ENCODE measurements around the gene FAF1. TPM values are rescaled to one million over a fixed set of nuclear protein-coding genes. Genes with fewer than 3 reads are reported as not detected.
A peak's percentile ranks its signal among the peaks of the same experiment; 100 is the strongest.

Gene FAF1
- total and polyA plus RNA-seq, 9 of the 15 experiments (the other 6 are each of a cell fraction or from before 2014, with no cell fraction given): 48.7 to 225 (median 118) TPM

DNA sequence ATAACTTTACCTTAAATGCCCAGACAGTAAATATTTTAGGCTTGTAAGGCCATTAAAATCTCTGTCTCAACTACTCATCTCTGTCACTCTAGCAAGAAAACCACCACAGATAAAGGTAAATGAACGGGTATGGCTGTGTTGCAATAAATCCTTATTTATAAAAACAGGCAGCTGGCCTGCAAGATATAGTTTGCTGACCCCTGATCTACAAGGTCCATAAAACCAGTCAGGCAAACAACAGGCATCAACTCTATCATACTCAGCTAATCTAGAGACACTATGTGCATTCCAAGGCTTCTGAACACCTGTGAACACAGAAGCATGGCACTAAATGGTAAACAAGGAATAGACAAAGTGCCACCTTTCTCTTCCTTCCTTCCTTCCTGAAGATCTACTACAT lies 9.7 kb downstream of the FAF1 start (continued):
- TF ChIP-seq LCOR (CRISPR knock-in tag; IDR thresholded peaks at IDR 0.05) (no peak), CBFA2T3 (IDR thresholded peaks at IDR 0.05) (peak; percentile 73), ZFP30 (CRISPR knock-in tag; IDR thresholded peaks at IDR 0.05; ENCODE audit: borderline replicate concordance) (no peak), TAF9B (IDR thresholded peaks at IDR 0.05; ENCODE audit: partially characterized antibody) (no peak), NR1H2 (CRISPR knock-in tag; IDR thresholded peaks at IDR 0.05) (no peak), PYGO2 (tag; IDR thresholded peaks at IDR 0.05) (no peak), ZBTB40 (IDR thresholded peaks at IDR 0.05) (no peak), ZBTB40 (CRISPR knock-in tag; IDR thresholded peaks at IDR 0.05) (no peak), ZNF766 (CRISPR knock-in tag; conservative IDR thresholded peaks at IDR 0.05) (no peak), BRCA1 (IDR thresholded peaks at IDR 0.05) (no peak), BRCA1 (CRISPR knock-in tag; IDR thresholded peaks at IDR 0.05) (no peak), ZNF277 (CRISPR knock-in tag; IDR thresholded peaks at IDR 0.05; ENCODE audit: borderline replicate concordance) (no peak), SMAD4 (CRISPR knock-in tag; conservative IDR thresholded peaks at IDR 0.05) (no peak), KHSRP (IDR thresholded peaks at IDR 0.05) (no peak), JUNB (CRISPR knock-in tag; conservative IDR thresholded peaks at IDR 0.05) (no peak), CBFA2T2 (conservative IDR thresholded peaks at IDR 0.05) (0 out of 2 replicates have a peak, but pooled peaks have one; percentile 31)
- TF ChIP-seq, protein P1, sequence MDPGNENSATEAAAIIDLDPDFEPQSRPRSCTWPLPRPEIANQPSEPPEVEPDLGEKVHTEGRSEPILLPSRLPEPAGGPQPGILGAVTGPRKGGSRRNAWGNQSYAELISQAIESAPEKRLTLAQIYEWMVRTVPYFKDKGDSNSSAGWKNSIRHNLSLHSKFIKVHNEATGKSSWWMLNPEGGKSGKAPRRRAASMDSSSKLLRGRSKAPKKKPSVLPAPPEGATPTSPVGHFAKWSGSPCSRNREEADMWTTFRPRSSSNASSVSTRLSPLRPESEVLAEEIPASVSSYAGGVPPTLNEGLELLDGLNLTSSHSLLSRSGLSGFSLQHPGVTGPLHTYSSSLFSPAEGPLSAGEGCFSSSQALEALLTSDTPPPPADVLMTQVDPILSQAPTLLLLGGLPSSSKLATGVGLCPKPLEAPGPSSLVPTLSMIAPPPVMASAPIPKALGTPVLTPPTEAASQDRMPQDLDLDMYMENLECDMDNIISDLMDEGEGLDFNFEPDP (CRISPR knock-in tag; IDR thresholded peaks at IDR 0.05): no peak
- TF ChIP-seq, protein P2, sequence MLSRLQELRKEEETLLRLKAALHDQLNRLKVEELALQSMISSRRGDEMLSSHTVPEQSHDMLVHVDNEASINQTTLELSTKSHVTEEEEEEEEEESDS (CRISPR knock-in tag; IDR thresholded peaks at IDR 0.05): no peak

All from K562 (cell line).